GM12878 (cell line): ENCODE results near the gene BRIX1. TPM values are rescaled to one million over a fixed set of nuclear protein-coding genes. Genes with fewer than 3 reads are reported as not detected.

Experiments
- ATAC-seq: fragments of 200-7000 bp; cut with Tn5 transposase; 3 replicates; pipeline ENCODE4 v1.9.1; 2020; ENCODE audit warnings: mild to moderate bottlenecking, moderate library complexity
- BruUV-seq: library from RNA; stranded (reverse); fragments of 400-500 nt; replicated peaks from 2 replicates; lab custom pipeline; 2021; lab: Mats Ljungman, UMichigan
- CTCF ChIA-PET: fragments of 300-600 bp; sonication (Branson Sonifier 250); formaldehyde crosslinking; extraction: SDS; loops from one replicate; lab custom pipeline; 2021; ENCODE audit warnings: inconsistent platforms; lab: Yijun Ruan, JAX
- POLR2A ChIA-PET: fragments of 350-600 bp; formaldehyde crosslinking; extraction: SDS; loops from one replicate; lab custom pipeline; 2021; ENCODE audit warnings: inconsistent platforms; lab: Charles Lee
- RAD21 ChIA-PET: fragments of 300-600 bp; sonication (Branson Sonifier 250); formaldehyde crosslinking; loops from one replicate; lab custom pipeline; 2023; ENCODE audit warnings: antibody characterized with exemption; ENCODE audit not compliant: unreplicated experiment; lab: Charles Lee
- SMC1A ChIA-PET: fragments of 300-600 bp; sonication (Branson Sonifier 250); formaldehyde crosslinking; loops from one replicate; lab custom pipeline; 2023; ENCODE audit not compliant: unreplicated experiment, uncharacterized antibody; lab: Charles Lee
- DNase-seq: peaks from one replicate; pipeline ENCODE4 v3.0.0-alpha.2; 2011; ENCODE audit warnings: low read depth, low spot score
- FAIRE-seq: peaks from 3 replicates; lab custom pipeline; 2011; peaks lifted over from hg19 to GRCh38; lab: Jason Lieb, UNC
- H2AFZ ChIP-seq: 2 replicates; pipeline ENCODE4 v1.6.0; 2011; ENCODE audit warnings: low read depth, low read length, control low read depth; ENCODE audit not compliant: control insufficient read depth
- H3K27ac ChIP-seq: 2 replicates; pipeline ENCODE4 v1.5.1; 2011; ENCODE audit warnings: control low read depth; ENCODE audit not compliant: control insufficient read depth, insufficient read depth
- H3K27me3 ChIP-seq, 2 experiments: replicated peaks in 1 of 2; 2 replicates each; pipeline versions ENCODE4 v1.6.0 to v1.6.1; 2011; ENCODE audit warnings: low read length in 1 of 2; ENCODE audit not compliant: control insufficient read depth in 2 of 2, insufficient read depth in 2 of 2
- H3K36me3 ChIP-seq, 2 experiments: 2 replicates each; pipeline ENCODE4 v1.5.1; 2011; ENCODE audit warnings: low read length in 1 of 2; ENCODE audit not compliant: control insufficient read depth in 2 of 2, insufficient read depth in 2 of 2
- H3K4me1 ChIP-seq: 2 replicates; pipeline ENCODE4 v1.6.1; 2011; ENCODE audit warnings: mild to moderate bottlenecking, low read length, moderate library complexity, mixed read lengths; ENCODE audit not compliant: control insufficient read depth, insufficient read depth
- H3K4me2 ChIP-seq: 2 replicates; pipeline ENCODE4 v1.6.0; 2011; ENCODE audit warnings: control low read depth; ENCODE audit not compliant: control insufficient read depth, insufficient read depth
- H3K4me3 ChIP-seq: fragments of 200-600 bp; sonication (generic); 2 replicates; pipeline ENCODE4 v1.5.1; 2016
- H3K79me2 ChIP-seq: 2 replicates; pipeline ENCODE4 v1.6.0; 2011; ENCODE audit warnings: low read length; ENCODE audit not compliant: control insufficient read depth, insufficient read depth
- H3K9ac ChIP-seq: 2 replicates; pipeline ENCODE4 v1.8.0; 2011; ENCODE audit warnings: low read length, control low read depth, mixed read lengths; ENCODE audit not compliant: control insufficient read depth, insufficient read depth
- H3K9me3 ChIP-seq: replicated peaks from 3 replicates; pipeline ENCODE4 v1.5.1; 2011; ENCODE audit warnings: mild to moderate bottlenecking, low read length; ENCODE audit not compliant: control insufficient read depth, insufficient read depth
- H4K20me1 ChIP-seq: 2 replicates; pipeline ENCODE4 v1.6.0; 2011; ENCODE audit not compliant: control insufficient read depth, insufficient read depth
- ATF7 ChIP-seq: fragments of 450-650 bp; IDR thresholded peaks from 2 replicates; pipeline ENCODE4 v1.6.1; 2016; ENCODE audit warnings: low read depth, mild to moderate bottlenecking
- DPF2 ChIP-seq: fragments of 450-650 bp; IDR thresholded peaks from 2 replicates; pipeline ENCODE4 v1.6.1; 2017; ENCODE audit warnings: mild to moderate bottlenecking
- HDAC6 ChIP-seq: fragments of 200-600 bp; sonication (generic); IDR thresholded peaks from one replicate; pipeline ENCODE4 v1.8.0; 2017; ENCODE audit warnings: antibody characterized with exemption; ENCODE audit not compliant: unreplicated experiment
- HDGF ChIP-seq: fragments of 450-650 bp; IDR thresholded peaks from 2 replicates; pipeline ENCODE4 v1.6.1; 2016; ENCODE audit warnings: antibody characterized with exemption
- JUND ChIP-seq: IDR thresholded peaks from 2 replicates; pipeline ENCODE4 v1.6.1; 2012; ENCODE audit warnings: low read depth, mild to moderate bottlenecking, low read length, improper control_type of control experiment, moderate library complexity
- MTA3 ChIP-seq: IDR thresholded peaks from 2 replicates; pipeline ENCODE4 v1.6.1; 2012; ENCODE audit warnings: low read length, inconsistent platforms, borderline replicate concordance
- NFXL1 ChIP-seq: fragments of 450-650 bp; IDR thresholded peaks from 2 replicates; pipeline ENCODE4 v1.6.1; 2017; ENCODE audit warnings: antibody characterized with exemption, mild to moderate bottlenecking, borderline replicate concordance
- NR2C2 ChIP-seq: IDR thresholded peaks from 2 replicates; pipeline ENCODE4 v1.6.1; 2011; ENCODE audit warnings: borderline replicate concordance, low read depth; ENCODE audit not compliant: control insufficient read depth, insufficient read length
- RBBP5 ChIP-seq: fragments of 200-600 bp; sonication (generic); conservative IDR thresholded peaks from 2 replicates; pipeline ENCODE4 v1.6.1; 2016
- SMARCA5 ChIP-seq: fragments of 450-650 bp; IDR thresholded peaks from 2 replicates; pipeline ENCODE4 v1.6.1; 2017; ENCODE audit warnings: mild to moderate bottlenecking
- SRF ChIP-seq, 2 experiments: IDR thresholded peaks; 2 replicates each; pipeline ENCODE4 v1.6.1; 2011; ENCODE audit warnings: low read depth in 2 of 2, low read length in 2 of 2, mild to moderate bottlenecking in 1 of 2, moderate library complexity in 1 of 2
- WGBS: methylation state at CpG from one replicate; pipeline ENCODE4 v1.1.6; 2016; ENCODE audit warnings: low lambda C conversion rate; ENCODE audit not compliant: insufficient replicate concordance, insufficient coverage; ENCODE audit errors: missing lambda C conversion rate; 5-methylcytosine and 5-hydroxymethylcytosine counted together
- in situ Hi-C: fragments of 300-500 bp; cut with MboI; formaldehyde crosslinking; loops from 9 replicates; pipeline ENCODE4 v1.14.3; 2018; ENCODE audit warnings: mixed read lengths
- intact Hi-C: fragments of 100-400 bp; cut with micrococcal nuclease; formaldehyde crosslinking; loops from one replicate; pipeline ENCODE4 v1.14.2; 2022; ENCODE audit not compliant: unreplicated experiment
- polyA plus RNA-seq, 11 experiments: library from polyadenylated mRNA; depleted of rRNA in 4 of 11; unstranded in 6 of 11; stranded (reverse) in 5 of 11; fragments of >200 nt; fragmentation: Nextera tagmentation in 4 of 11; fragmentation: Illumina TruSeq in 1 of 11; extraction: Ambion mirVana in 4 of 11; extraction: Trizol in 1 of 11; gene quantifications; 1 replicate in 1 of 11; 2 replicates in 10 of 11; pipeline versions ENCODE4 v1.2.1 to v1.2.3, GENCODE V29; 2011 to 2016; ENCODE audit warnings: inconsistent platforms in 2 of 11, missing spikeins in 2 of 11, low read depth in 1 of 11
- total RNA-seq, 4 experiments: library from RNA; depleted of rRNA in 3 of 4; stranded (reverse); fragments of >200 nt in 3 of 4; fragmentation: Illumina TruSeq in 1 of 4; extraction: Trizol in 1 of 4; gene quantifications; 2 replicates each; pipeline versions ENCODE4 v1.2.1 to v1.2.3, GENCODE V29; 2013 to 2021
- TF ChIP-seq, protein P1 (sequence below): fragments of 450-650 bp; conservative IDR thresholded peaks from 2 replicates; pipeline ENCODE4 v1.6.1; 2017; ENCODE audit warnings: mild to moderate bottlenecking, moderate library complexity
- TF ChIP-seq, protein P2 (sequence below): fragments of 450-650 bp; IDR thresholded peaks from 2 replicates; pipeline ENCODE4 v1.6.1; 2014; ENCODE audit warnings: mild to moderate bottlenecking
- TF ChIP-seq, protein P3 (sequence below): fragments of 450-650 bp; IDR thresholded peaks from 2 replicates; pipeline ENCODE4 v1.6.1; 2016; ENCODE audit warnings: mild to moderate bottlenecking

Gene BRIX1
- total and polyA plus RNA-seq, 10 of the 15 experiments (the other 5 are each of a cell fraction or from before 2014, with no cell fraction given), result 48.3 to 119 (median 78.9) TPM

DNA sequence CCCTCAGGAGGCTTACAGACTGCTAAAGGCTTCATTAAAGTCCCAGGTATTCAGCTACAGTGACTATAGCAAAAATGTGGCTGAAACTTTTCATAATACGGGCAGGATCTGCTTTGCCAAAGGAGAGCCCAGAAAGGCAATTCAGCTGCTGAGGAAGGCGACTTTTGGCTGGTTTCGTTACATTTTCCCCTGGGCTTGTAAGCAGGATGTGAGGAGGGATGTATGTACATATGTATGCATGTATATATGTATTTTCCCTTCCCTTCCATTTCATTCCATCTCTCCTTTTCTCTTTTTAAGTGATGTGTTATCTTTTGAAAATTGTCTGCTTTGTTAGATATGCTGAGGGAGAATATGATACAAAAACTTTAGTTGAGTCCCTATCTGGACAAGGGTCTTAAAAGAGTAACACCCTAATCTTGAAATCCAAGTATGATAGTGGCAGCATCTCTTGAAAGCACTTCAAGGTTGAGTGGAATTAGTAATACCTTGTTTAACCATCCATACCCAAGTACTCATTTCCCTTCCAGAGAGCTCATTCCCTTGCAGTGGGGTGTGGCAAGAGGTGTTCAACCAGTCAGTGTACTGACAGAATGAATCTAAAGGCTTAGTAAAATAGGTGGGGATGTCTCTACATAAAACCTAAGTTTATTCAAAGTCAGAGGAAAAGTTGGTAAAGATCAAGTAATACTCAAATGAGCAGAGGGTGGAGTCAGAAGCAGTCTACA is 29.0 kb upstream of the BRIX1 start:
- intact Hi-C loops, result no loop called here
- ChIA-PET CTCF (interaction anchor here (0.6 to 1.8 kb wide), 3 partner anchors 10 to 350 kb away, joined by 3 to 6 read pairs (median 4); no protein-coding TSS in a partner anchor), RAD21 (no interaction called here), SMC1A (interaction anchor here (0.6 to 0.8 kb wide), 3 partner anchors 12 to 300 kb away, joined by 3 read pairs; no protein-coding TSS in a partner anchor)
- ATAC-seq, result no peak
- Histone ChIP-seq H3K36me3 (no peaks in the 10 kb centered on the region), H2AFZ (no peak overlapping the region), H3K9me3 (no peaks in the 10 kb centered on the region), H3K27me3 (no peaks in the 10 kb centered on the region), H3K4me3 (no peak overlapping the region), H3K79me2 (no peaks in the 10 kb centered on the region), H3K4me1 (no peaks in the 10 kb centered on the region), H4K20me1 (no peaks in the 10 kb centered on the region), H3K27ac (no peak overlapping the region), H3K9ac (no peak overlapping the region)
- 22% methylated on average over 3 of the region's 3 CpGs for WGBS
- no peak for FAIRE-seq
- DNase-seq, result no peak
- TF ChIP-seq NFXL1, result no peak
- TF ChIP-seq, all 136 proteins: peak for 0
- in situ Hi-C loops, result no loop called here
- H3K4me2 ChIP-seq, result no peak overlapping the region
- POLR2A ChIA-PET, result interaction anchor here (0.6 kb wide), 1 partner anchor 381 kb away, joined by 7 read pairs; no protein-coding TSS in a partner anchor
- BruUV-seq, result no TSS peak

DNA sequence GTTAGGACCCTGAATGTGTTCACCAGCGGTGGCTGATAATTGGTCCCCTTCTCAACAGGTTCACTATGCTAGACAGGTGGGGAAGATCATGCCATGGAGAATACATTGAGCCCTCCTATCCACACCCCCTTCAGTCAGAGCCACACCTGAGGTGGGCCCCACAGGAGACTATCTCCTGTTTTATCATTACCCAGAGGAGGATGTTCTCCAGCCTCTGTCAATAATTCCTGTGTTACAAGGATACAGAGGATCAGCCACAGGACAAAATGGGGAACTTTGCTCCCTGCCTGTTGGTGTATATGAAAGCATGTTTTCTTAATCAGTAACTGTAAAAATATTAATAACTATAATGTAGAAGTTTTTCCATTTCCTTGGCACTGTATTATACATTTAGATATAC is 26.1 kb upstream of the BRIX1 start:
- ChIA-PET CTCF (no interaction called here), SMC1A (no interaction called here), RAD21 (no interaction called here), POLR2A (no interaction called here)
- Histone ChIP-seq H3K9me3 (no peaks in the 10 kb centered on the region), H2AFZ (no peak overlapping the region), H3K79me2 (no peaks in the 10 kb centered on the region), H3K36me3 (no peaks in the 10 kb centered on the region), H3K4me3 (no peak overlapping the region), H3K9ac (no peak overlapping the region), H3K27me3 (no peaks in the 10 kb centered on the region), H3K27ac (no peak overlapping the region), H3K4me2 (no peak overlapping the region), H3K4me1 (no peaks in the 10 kb centered on the region), H4K20me1 (no peaks in the 10 kb centered on the region)
- FAIRE-seq, result no peak
- WGBS, result 92% methylated on average over 1 of the region's 1 CpG
- no peak for ATAC-seq
- no TSS peak for BruUV-seq
- in situ Hi-C loops, result no loop called here
- intact Hi-C loops, result no loop called here
- DNase-seq, result no peak
- TF ChIP-seq, protein P1, sequence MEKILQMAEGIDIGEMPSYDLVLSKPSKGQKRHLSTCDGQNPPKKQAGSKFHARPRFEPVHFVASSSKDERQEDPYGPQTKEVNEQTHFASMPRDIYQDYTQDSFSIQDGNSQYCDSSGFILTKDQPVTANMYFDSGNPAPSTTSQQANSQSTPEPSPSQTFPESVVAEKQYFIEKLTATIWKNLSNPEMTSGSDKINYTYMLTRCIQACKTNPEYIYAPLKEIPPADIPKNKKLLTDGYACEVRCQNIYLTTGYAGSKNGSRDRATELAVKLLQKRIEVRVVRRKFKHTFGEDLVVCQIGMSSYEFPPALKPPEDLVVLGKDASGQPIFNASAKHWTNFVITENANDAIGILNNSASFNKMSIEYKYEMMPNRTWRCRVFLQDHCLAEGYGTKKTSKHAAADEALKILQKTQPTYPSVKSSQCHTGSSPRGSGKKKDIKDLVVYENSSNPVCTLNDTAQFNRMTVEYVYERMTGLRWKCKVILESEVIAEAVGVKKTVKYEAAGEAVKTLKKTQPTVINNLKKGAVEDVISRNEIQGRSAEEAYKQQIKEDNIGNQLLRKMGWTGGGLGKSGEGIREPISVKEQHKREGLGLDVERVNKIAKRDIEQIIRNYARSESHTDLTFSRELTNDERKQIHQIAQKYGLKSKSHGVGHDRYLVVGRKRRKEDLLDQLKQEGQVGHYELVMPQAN, result no peak
- TF ChIP-seq HDGF, result no peak
- no peak for TF ChIP-seq JUND
- TF ChIP-seq SMARCA5, result no peak
- TF ChIP-seq, protein P2, sequence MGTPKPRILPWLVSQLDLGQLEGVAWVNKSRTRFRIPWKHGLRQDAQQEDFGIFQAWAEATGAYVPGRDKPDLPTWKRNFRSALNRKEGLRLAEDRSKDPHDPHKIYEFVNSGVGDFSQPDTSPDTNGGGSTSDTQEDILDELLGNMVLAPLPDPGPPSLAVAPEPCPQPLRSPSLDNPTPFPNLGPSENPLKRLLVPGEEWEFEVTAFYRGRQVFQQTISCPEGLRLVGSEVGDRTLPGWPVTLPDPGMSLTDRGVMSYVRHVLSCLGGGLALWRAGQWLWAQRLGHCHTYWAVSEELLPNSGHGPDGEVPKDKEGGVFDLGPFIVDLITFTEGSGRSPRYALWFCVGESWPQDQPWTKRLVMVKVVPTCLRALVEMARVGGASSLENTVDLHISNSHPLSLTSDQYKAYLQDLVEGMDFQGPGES, result no peak
- TF ChIP-seq DPF2, result no peak
- TF ChIP-seq SRF (IDR thresholded peaks at IDR 0.05; ENCODE audit: low read depth in 2 of 2, low read length in 2 of 2), result no peak
- TF ChIP-seq HDAC6, result no peak
- no peak for TF ChIP-seq RBBP5
- TF ChIP-seq ATF7, result no peak
- no peak for TF ChIP-seq NR2C2
- TF ChIP-seq, protein P3, sequence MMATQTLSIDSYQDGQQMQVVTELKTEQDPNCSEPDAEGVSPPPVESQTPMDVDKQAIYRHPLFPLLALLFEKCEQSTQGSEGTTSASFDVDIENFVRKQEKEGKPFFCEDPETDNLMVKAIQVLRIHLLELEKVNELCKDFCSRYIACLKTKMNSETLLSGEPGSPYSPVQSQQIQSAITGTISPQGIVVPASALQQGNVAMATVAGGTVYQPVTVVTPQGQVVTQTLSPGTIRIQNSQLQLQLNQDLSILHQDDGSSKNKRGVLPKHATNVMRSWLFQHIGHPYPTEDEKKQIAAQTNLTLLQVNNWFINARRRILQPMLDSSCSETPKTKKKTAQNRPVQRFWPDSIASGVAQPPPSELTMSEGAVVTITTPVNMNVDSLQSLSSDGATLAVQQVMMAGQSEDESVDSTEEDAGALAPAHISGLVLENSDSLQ, result no peak
- no peak for TF ChIP-seq MTA3
